Progenitor cell of endocrine pancreas (in vitro differentiated cells): ENCODE measurements around the gene TACC2. TPM values are rescaled to one million over a fixed set of nuclear protein-coding genes. Genes with fewer than 3 reads are reported as not detected.

ENCODE experiments used
- DNase-seq: peaks from one replicate; pipeline ENCODE4 v3.0.0; 2021; ENCODE audit warnings: low spot score; ENCODE audit not compliant: unreplicated experiment
- H3K27ac Mint-ChIP-seq: 2 replicates; pipeline ENCODE4 v1.8.0; 2021; ENCODE audit warnings: mild to moderate bottlenecking, moderate library complexity, mixed read lengths
- H3K27me3 Mint-ChIP-seq: 2 replicates; pipeline ENCODE4 v1.8.0; 2021; ENCODE audit warnings: mixed read lengths
- H3K36me3 Mint-ChIP-seq: 2 replicates; pipeline ENCODE4 v1.8.0; 2022; ENCODE audit warnings: mixed read lengths; ENCODE audit not compliant: insufficient read depth
- H3K4me1 Mint-ChIP-seq: 2 replicates; pipeline ENCODE4 v1.8.0; 2021; ENCODE audit warnings: low read depth, mixed read lengths
- H3K4me3 Mint-ChIP-seq: 2 replicates; pipeline ENCODE4 v1.8.0; 2021; ENCODE audit warnings: low read depth, mild to moderate bottlenecking, moderate library complexity, mixed read lengths
- H3K9me3 Mint-ChIP-seq: 2 replicates; pipeline ENCODE4 v1.8.0; 2021; ENCODE audit warnings: low read depth, mixed read lengths
- CTCF ChIP-seq: fragments of 200-600 bp; sonication (generic); IDR thresholded peaks from one replicate; pipeline ENCODE4 v1.5.0; 2021; ENCODE audit warnings: antibody characterized with exemption, mild to moderate bottlenecking; ENCODE audit not compliant: unreplicated experiment
- total RNA-seq: library from RNA; stranded (reverse); gene quantifications from 2 replicates; pipeline ENCODE4 v1.2.1, GENCODE V29; 2021

TACC2 gene
- total RNA-seq, 1 donor from 2014 or later, result 60.4 TPM

GRCh38 chr10:122186816-122187810, 198.2 kb downstream of the TACC2 start:
- H3K4me3 Mint-ChIP-seq, result no peak overlapping the region
- no peaks in the 10 kb centered on the region for H3K9me3 Mint-ChIP-seq
- H3K27ac Mint-ChIP-seq, result peak overlapping the region; percentile 71
- no peaks in the 10 kb centered on the region for H3K36me3 Mint-ChIP-seq
- no peaks in the 10 kb centered on the region for H3K27me3 Mint-ChIP-seq
- DNase-seq, result no peak
- H3K4me1 Mint-ChIP-seq, result peaks cover 13% of the 10 kb centered on the region
- no peak for TF ChIP-seq CTCF

GRCh38 chr10:122188706-122189105, 199.7 kb downstream of the TACC2 start:
- Mint-ChIP-seq H3K36me3 (no peaks in the 10 kb centered on the region), H3K4me3 (no peak overlapping the region), H3K27ac (peak overlapping the region; percentile 30), H3K4me1 (peaks cover 1% of the 10 kb centered on the region), H3K9me3 (no peaks in the 10 kb centered on the region), H3K27me3 (no peaks in the 10 kb centered on the region)
- DNase-seq, result no peak
- TF ChIP-seq CTCF, result no peak

- no peak for DNase-seq
- Mint-ChIP-seq H3K27me3 (no peaks in the 10 kb centered on the region), H3K4me1 (no peaks in the 10 kb centered on the region), H3K9me3 (no peaks in the 10 kb centered on the region), H3K27ac (peak overlapping the region; percentile 30), H3K4me3 (no peak overlapping the region), H3K36me3 (no peaks in the 10 kb centered on the region)
- no peak for TF ChIP-seq CTCF
These were observed 200.2 kb downstream of the TACC2 start for GRCh38 chr10:122189185-122189584.

GRCh38 chr10:122190176-122190943, 201.4 kb downstream of the TACC2 start:
- no peak overlapping the region for H3K4me3 Mint-ChIP-seq
- no peak for TF ChIP-seq CTCF
- no peak overlapping the region for H3K27ac Mint-ChIP-seq
- H3K4me1 Mint-ChIP-seq, result peaks cover 4% of the 10 kb centered on the region
- no peaks in the 10 kb centered on the region for H3K27me3 Mint-ChIP-seq
- peaks cover 3% of the 10 kb centered on the region for H3K36me3 Mint-ChIP-seq
- H3K9me3 Mint-ChIP-seq, result no peaks in the 10 kb centered on the region
- DNase-seq, result no peak

GRCh38 chr10:122191936-122192541, 203.1 kb downstream of the TACC2 start:
- Mint-ChIP-seq H3K27ac (no peak overlapping the region), H3K9me3 (no peaks in the 10 kb centered on the region), H3K4me1 (peaks cover 4% of the 10 kb centered on the region), H3K4me3 (no peak overlapping the region), H3K36me3 (peaks cover 7% of the 10 kb centered on the region), H3K27me3 (no peaks in the 10 kb centered on the region)
- no peak for TF ChIP-seq CTCF
- no peak for DNase-seq
